ENCODE data around the gene KRTAP10-12. TPM values are rescaled to one million over a fixed set of nuclear protein-coding genes. Genes with fewer than 3 reads are reported as not detected.

Gene KRTAP10-12
- polyA plus RNA-seq, 1 donor from 2014 or later, result not detected

- H3K27me3 ChIP-seq (ENCODE audit: insufficient read depth, low read depth, low read length), result no peaks in the 10 kb centered on the region
- no peaks in the 10 kb centered on the region for H3F3A ChIP-seq (ENCODE audit: insufficient read depth, low read length, poor library complexity, severe bottlenecking)
- H3K4me3 ChIP-seq (ENCODE audit: low read length), result no peak overlapping the region
- H3K4me2 ChIP-seq (ENCODE audit: low read length), result no peak overlapping the region
- H2AFZ ChIP-seq (ENCODE audit: low read depth, low read length), result no peak overlapping the region
- H3K27ac ChIP-seq (ENCODE audit: low read length), result no peak overlapping the region
- no peaks in the 10 kb centered on the region for H4K20me1 ChIP-seq (ENCODE audit: insufficient read depth)
- no peaks in the 10 kb centered on the region for H3K79me2 ChIP-seq (replicated peaks; ENCODE audit: insufficient read depth, low read length)
- TF ChIP-seq RAD21 (conservative IDR thresholded peaks at IDR 0.05) (no peak), TAF1 (IDR thresholded peaks at IDR 0.05; ENCODE audit: low read depth) (no peak), CTCF (IDR thresholded peaks at IDR 0.05; ENCODE audit: poor library complexity, severe bottlenecking) (no peak), MXI1 (conservative IDR thresholded peaks at IDR 0.05; ENCODE audit: poor library complexity, severe bottlenecking) (no peak), EP300 (conservative IDR thresholded peaks at IDR 0.05; ENCODE audit: poor library complexity, severe bottlenecking) (no peak), POLR2AphosphoS5 (IDR thresholded peaks at IDR 0.05) (no peak), SMC3 (conservative IDR thresholded peaks at IDR 0.05; ENCODE audit: poor library complexity) (no peak), EZH2 (IDR thresholded peaks at IDR 0.05; ENCODE audit: borderline replicate concordance, insufficient read depth, low read length, poor library complexity, severe bottlenecking) (no peak)
- TF ChIP-seq, protein P1, sequence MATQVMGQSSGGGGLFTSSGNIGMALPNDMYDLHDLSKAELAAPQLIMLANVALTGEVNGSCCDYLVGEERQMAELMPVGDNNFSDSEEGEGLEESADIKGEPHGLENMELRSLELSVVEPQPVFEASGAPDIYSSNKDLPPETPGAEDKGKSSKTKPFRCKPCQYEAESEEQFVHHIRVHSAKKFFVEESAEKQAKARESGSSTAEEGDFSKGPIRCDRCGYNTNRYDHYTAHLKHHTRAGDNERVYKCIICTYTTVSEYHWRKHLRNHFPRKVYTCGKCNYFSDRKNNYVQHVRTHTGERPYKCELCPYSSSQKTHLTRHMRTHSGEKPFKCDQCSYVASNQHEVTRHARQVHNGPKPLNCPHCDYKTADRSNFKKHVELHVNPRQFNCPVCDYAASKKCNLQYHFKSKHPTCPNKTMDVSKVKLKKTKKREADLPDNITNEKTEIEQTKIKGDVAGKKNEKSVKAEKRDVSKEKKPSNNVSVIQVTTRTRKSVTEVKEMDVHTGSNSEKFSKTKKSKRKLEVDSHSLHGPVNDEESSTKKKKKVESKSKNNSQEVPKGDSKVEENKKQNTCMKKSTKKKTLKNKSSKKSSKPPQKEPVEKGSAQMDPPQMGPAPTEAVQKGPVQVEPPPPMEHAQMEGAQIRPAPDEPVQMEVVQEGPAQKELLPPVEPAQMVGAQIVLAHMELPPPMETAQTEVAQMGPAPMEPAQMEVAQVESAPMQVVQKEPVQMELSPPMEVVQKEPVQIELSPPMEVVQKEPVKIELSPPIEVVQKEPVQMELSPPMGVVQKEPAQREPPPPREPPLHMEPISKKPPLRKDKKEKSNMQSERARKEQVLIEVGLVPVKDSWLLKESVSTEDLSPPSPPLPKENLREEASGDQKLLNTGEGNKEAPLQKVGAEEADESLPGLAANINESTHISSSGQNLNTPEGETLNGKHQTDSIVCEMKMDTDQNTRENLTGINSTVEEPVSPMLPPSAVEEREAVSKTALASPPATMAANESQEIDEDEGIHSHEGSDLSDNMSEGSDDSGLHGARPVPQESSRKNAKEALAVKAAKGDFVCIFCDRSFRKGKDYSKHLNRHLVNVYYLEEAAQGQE (IDR thresholded peaks at IDR 0.05; ENCODE audit: borderline replicate concordance), result no peak
- no peaks in the 10 kb centered on the region for H3K36me3 ChIP-seq (ENCODE audit: insufficient read depth, low read length)
- H3K9me3 ChIP-seq (ENCODE audit: low read length), result no peaks in the 10 kb centered on the region
- no peaks in the 10 kb centered on the region for H3K9me2 ChIP-seq (ENCODE audit: insufficient read depth, low read length)
- H3K9ac ChIP-seq (ENCODE audit: low read length), result no peak overlapping the region
Measured at GRCh38 chr21:44650973-44651675, 45.8 kb upstream of the KRTAP10-12 start.

GRCh38 chr21:44653123-44653522, 43.8 kb upstream of the KRTAP10-12 start:
- H3K27ac ChIP-seq (ENCODE audit: low read length), result no peak overlapping the region
- no peak overlapping the region for H2AFZ ChIP-seq (ENCODE audit: low read depth, low read length)
- no peak overlapping the region for H3K9ac ChIP-seq (ENCODE audit: low read length)
- H3K9me2 ChIP-seq (ENCODE audit: insufficient read depth, low read length), result no peaks in the 10 kb centered on the region
- no peak overlapping the region for H3K4me2 ChIP-seq (ENCODE audit: low read length)
- no peaks in the 10 kb centered on the region for H4K20me1 ChIP-seq (ENCODE audit: insufficient read depth)
- H3K27me3 ChIP-seq (ENCODE audit: insufficient read depth, low read depth, low read length), result no peaks in the 10 kb centered on the region
- H3K9me3 ChIP-seq (ENCODE audit: low read length), result no peaks in the 10 kb centered on the region
- no peaks in the 10 kb centered on the region for H3K36me3 ChIP-seq (ENCODE audit: insufficient read depth, low read length)
- H3K79me2 ChIP-seq (replicated peaks; ENCODE audit: insufficient read depth, low read length), result no peaks in the 10 kb centered on the region
- no peaks in the 10 kb centered on the region for H3F3A ChIP-seq (ENCODE audit: insufficient read depth, low read length, poor library complexity, severe bottlenecking)
- H3K4me3 ChIP-seq (ENCODE audit: low read length), result no peak overlapping the region
- TF ChIP-seq MXI1 (conservative IDR thresholded peaks at IDR 0.05; ENCODE audit: poor library complexity, severe bottlenecking) (no peak), EZH2 (IDR thresholded peaks at IDR 0.05; ENCODE audit: borderline replicate concordance, insufficient read depth, low read length, poor library complexity, severe bottlenecking) (no peak)

Measured in neural cell (in vitro differentiated cells).